Mammary epithelial cell (primary cell): ENCODE results near the gene DNAAF1.

Experiments used
- EZH2 ChIP-seq: IDR thresholded peaks from 2 replicates; pipeline ENCODE4 v1.6.1; 2012; ENCODE audit warnings: low read length, inconsistent platforms, borderline replicate concordance
- TF ChIP-seq, protein P1 (sequence below), 2 donors: IDR thresholded peaks in 1 of 2; conservative IDR thresholded peaks in 1 of 2; 2 replicates each; pipeline ENCODE4 v1.5.1; 2011 to 2012; ENCODE audit warnings: inconsistent platforms in 2 of 2, low read length in 2 of 2, mild to moderate bottlenecking in 2 of 2, control low read depth in 1 of 2, low read depth in 1 of 2; ENCODE audit not compliant: insufficient read depth in 1 of 2; ENCODE audit errors: extremely low read depth in 1 of 2

DNA sequence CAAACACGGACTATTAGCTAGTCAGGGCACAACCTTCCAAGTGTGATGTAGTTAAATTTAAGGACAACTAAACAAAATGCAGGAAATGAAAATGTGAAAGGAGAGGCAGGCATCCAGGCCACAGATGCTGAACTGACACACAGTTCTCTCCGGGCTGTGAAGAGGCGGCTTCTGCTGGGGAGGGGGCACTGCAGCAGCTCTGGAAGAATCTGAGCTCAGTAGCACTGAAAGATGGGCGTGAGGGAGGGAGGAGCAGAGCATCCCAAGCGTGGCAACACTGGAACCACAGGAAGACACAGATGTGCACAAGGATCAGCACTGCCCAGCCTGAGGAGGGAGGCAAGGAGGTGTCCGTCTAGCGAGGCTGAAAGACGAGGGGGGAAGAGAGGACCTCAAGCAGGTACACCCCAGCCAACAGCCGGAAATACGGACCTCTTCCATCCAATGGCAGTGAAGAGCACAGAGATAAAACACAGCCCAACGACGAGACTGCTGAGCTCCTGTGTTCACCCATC is 39.8 kb upstream of the DNAAF1 start:
- no peak for TF ChIP-seq EZH2
- TF ChIP-seq, protein P1, sequence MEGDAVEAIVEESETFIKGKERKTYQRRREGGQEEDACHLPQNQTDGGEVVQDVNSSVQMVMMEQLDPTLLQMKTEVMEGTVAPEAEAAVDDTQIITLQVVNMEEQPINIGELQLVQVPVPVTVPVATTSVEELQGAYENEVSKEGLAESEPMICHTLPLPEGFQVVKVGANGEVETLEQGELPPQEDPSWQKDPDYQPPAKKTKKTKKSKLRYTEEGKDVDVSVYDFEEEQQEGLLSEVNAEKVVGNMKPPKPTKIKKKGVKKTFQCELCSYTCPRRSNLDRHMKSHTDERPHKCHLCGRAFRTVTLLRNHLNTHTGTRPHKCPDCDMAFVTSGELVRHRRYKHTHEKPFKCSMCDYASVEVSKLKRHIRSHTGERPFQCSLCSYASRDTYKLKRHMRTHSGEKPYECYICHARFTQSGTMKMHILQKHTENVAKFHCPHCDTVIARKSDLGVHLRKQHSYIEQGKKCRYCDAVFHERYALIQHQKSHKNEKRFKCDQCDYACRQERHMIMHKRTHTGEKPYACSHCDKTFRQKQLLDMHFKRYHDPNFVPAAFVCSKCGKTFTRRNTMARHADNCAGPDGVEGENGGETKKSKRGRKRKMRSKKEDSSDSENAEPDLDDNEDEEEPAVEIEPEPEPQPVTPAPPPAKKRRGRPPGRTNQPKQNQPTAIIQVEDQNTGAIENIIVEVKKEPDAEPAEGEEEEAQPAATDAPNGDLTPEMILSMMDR (conservative IDR thresholded peaks at IDR 0.05 in 1 of 2, IDR thresholded peaks at IDR 0.05 in 1 of 2; ENCODE audit: extremely low read depth in 1 of 2, insufficient read depth in 1 of 2, low read depth in 1 of 2, low read length in 2 of 2) = no peak
